ENCODE data around the gene SMTNL2.

- TF ChIP-seq CTCF (IDR thresholded peaks at IDR 0.05), result no peak
- peak in 1 of 2 donors; percentile 51 for TF ChIP-seq POLR2AphosphoS5 (IDR thresholded peaks at IDR 0.05)
- TF ChIP-seq POLR2A (IDR thresholded peaks at IDR 0.05; ENCODE audit: low read depth), result no peak
These were observed 21.5 kb downstream of the SMTNL2 start for GRCh38 chr17:4605826-4606225.
